Nephron (organoid): ENCODE results near the gene MFSD8.
"Not testable (repeated sequence)": the region's sequence is repeated elsewhere in the genome, so short reads cannot be mapped to it uniquely, and the experiment has no call there.

ENCODE experiments used
- H3K27ac Mint-ChIP-seq, 3 experiments: 2 replicates each; pipeline ENCODE4 v1.8.0; 2020; ENCODE audit warnings: mixed read lengths in 3 of 3, mild to moderate bottlenecking in 2 of 3, moderate library complexity in 1 of 3
- H3K27me3 Mint-ChIP-seq: 2 replicates; pipeline ENCODE4 v1.8.0; 2021; ENCODE audit warnings: low read depth, mild to moderate bottlenecking, moderate library complexity, mixed read lengths
- H3K36me3 Mint-ChIP-seq: 2 replicates; pipeline ENCODE4 v1.8.0; 2020; ENCODE audit warnings: low read depth, mixed read lengths
- H3K4me1 Mint-ChIP-seq: 2 replicates; pipeline ENCODE4 v1.8.0; 2020; ENCODE audit warnings: mixed read lengths
- H3K4me3 Mint-ChIP-seq, 3 experiments: 2 replicates each; pipeline ENCODE4 v1.8.0; 2020; ENCODE audit warnings: mild to moderate bottlenecking in 3 of 3, mixed read lengths in 3 of 3, moderate library complexity in 2 of 3
- H3K9me3 Mint-ChIP-seq: 2 replicates; pipeline ENCODE4 v1.8.0; 2020; ENCODE audit warnings: mixed read lengths
- CTCF ChIP-seq, 3 experiments: fragments of 200-600 bp; sonication (generic); IDR thresholded peaks; one replicate each; pipeline ENCODE4 v1.5.0; 2021; ENCODE audit warnings: antibody characterized with exemption in 3 of 3; ENCODE audit not compliant: unreplicated experiment in 3 of 3

Gene MFSD8

GRCh38 chr4:127917151-127917550 is 47.8 kb downstream of the MFSD8 start:
- TF ChIP-seq CTCF (IDR thresholded peaks at IDR 0.05; ENCODE audit: unreplicated experiment in 3 of 3), result no peak
- Mint-ChIP-seq H3K4me1 (peaks cover 5% of the 10 kb centered on the region), H3K27me3 (no peaks in the 10 kb centered on the region), H3K36me3 (peaks cover 4% of the 10 kb centered on the region), H3K9me3 (no peaks in the 10 kb centered on the region), H3K4me3 (no peak overlapping the region), H3K27ac (no peak overlapping the region)

- Mint-ChIP-seq H3K27ac (no peak overlapping the region), H3K27me3 (no peaks in the 10 kb centered on the region), H3K9me3 (no peaks in the 10 kb centered on the region), H3K4me1 (peaks cover 5% of the 10 kb centered on the region), H3K36me3 (peaks cover 4% of the 10 kb centered on the region), H3K4me3 (no peak overlapping the region)
- TF ChIP-seq CTCF (IDR thresholded peaks at IDR 0.05; ENCODE audit: unreplicated experiment in 3 of 3), result no peak
Observed at GRCh38 chr4:127916512-127916911, 48.5 kb downstream of the MFSD8 start.

GRCh38 chr4:127905029-127905428 is 59.9 kb downstream of the MFSD8 start:
- Mint-ChIP-seq H3K27me3 (no peaks in the 10 kb centered on the region), H3K9me3 (peaks cover 23% of the 10 kb centered on the region), H3K4me3 (no peak overlapping the region), H3K36me3 (peaks cover 11% of the 10 kb centered on the region), H3K4me1 (no peaks in the 10 kb centered on the region), H3K27ac (no peak overlapping the region)
- no peak for TF ChIP-seq CTCF (IDR thresholded peaks at IDR 0.05; ENCODE audit: unreplicated experiment in 3 of 3)

- H3K4me1 Mint-ChIP-seq, result not testable (repeated sequence)
- H3K9me3 Mint-ChIP-seq, result peaks cover 23% of the 10 kb centered on the region
Observed at GRCh38 chr4:127899682-127900081, 65.3 kb downstream of the MFSD8 start.

GRCh38 chr4:127896528-127896927 is 68.4 kb downstream of the MFSD8 start:
- no peak for TF ChIP-seq CTCF (IDR thresholded peaks at IDR 0.05; ENCODE audit: unreplicated experiment in 3 of 3)
- H3K9me3 Mint-ChIP-seq, result peaks cover 5% of the 10 kb centered on the region
- no peaks in the 10 kb centered on the region for H3K27me3 Mint-ChIP-seq
- H3K27ac Mint-ChIP-seq, result peak overlapping the region in 1 of 3 experiments; percentile 14
- no peak overlapping the region for H3K4me3 Mint-ChIP-seq
- H3K4me1 Mint-ChIP-seq, result no peaks in the 10 kb centered on the region
- H3K36me3 Mint-ChIP-seq, result peaks cover 39% of the 10 kb centered on the region

More at GRCh38 chr4:127899682-127900081, 65.3 kb downstream of the MFSD8 start:
- H3K4me3 Mint-ChIP-seq, H3K27ac Mint-ChIP-seq, H3K27me3 Mint-ChIP-seq: not testable (repeated sequence)
- peaks cover 30% of the 10 kb centered on the region for H3K36me3 Mint-ChIP-seq

GRCh38 chr4:127896069-127896468 is 68.9 kb downstream of the MFSD8 start:
- peak overlapping the region in 1 of 3 experiments; percentile 14 for H3K27ac Mint-ChIP-seq
- no peaks in the 10 kb centered on the region for H3K4me1 Mint-ChIP-seq
- TF ChIP-seq CTCF (IDR thresholded peaks at IDR 0.05; ENCODE audit: unreplicated experiment in 3 of 3), result no peak
- H3K4me3 Mint-ChIP-seq, result no peak overlapping the region
- H3K36me3 Mint-ChIP-seq, result peaks cover 34% of the 10 kb centered on the region
- no peaks in the 10 kb centered on the region for H3K27me3 Mint-ChIP-seq
- no peaks in the 10 kb centered on the region for H3K9me3 Mint-ChIP-seq
